Measurements from ENCODE around the gene BBS7.

Gene BBS7

GRCh38 chr4:121873604-121874003 lies 3.3 kb upstream of the BBS7 start:
- Histone ChIP-seq H3K4me3 (ENCODE audit: low read length, poor library complexity, severe bottlenecking) (no peak overlapping the region), H3K4me1 (ENCODE audit: insufficient read depth, low read length, poor library complexity, severe bottlenecking) (no peaks in the 10 kb centered on the region), H3F3A (ENCODE audit: low read depth) (no peaks in the 10 kb centered on the region), H3K79me2 (ENCODE audit: insufficient read depth, low read length) (no peaks in the 10 kb centered on the region), H3K27me3 (ENCODE audit: insufficient read depth, low read length, poor library complexity, severe bottlenecking) (no peaks in the 10 kb centered on the region), H3K9ac (ENCODE audit: low read depth, low read length, poor library complexity, severe bottlenecking) (no peak overlapping the region), H3K36me3 (ENCODE audit: insufficient read depth, low read length) (no peaks in the 10 kb centered on the region), H4K20me1 (ENCODE audit: insufficient read depth, low read length, poor library complexity, severe bottlenecking) (no peaks in the 10 kb centered on the region), H3K9me3 (ENCODE audit: insufficient read depth, low read depth, low read length) (no peaks in the 10 kb centered on the region), H3K4me2 (ENCODE audit: low read depth, low read length, poor library complexity, severe bottlenecking) (no peak overlapping the region), H3K9me2 (replicated peaks; ENCODE audit: low read depth, low read length) (no peaks in the 10 kb centered on the region), H2AFZ (ENCODE audit: low read length) (no peak overlapping the region)
- TF ChIP-seq, protein P1, sequence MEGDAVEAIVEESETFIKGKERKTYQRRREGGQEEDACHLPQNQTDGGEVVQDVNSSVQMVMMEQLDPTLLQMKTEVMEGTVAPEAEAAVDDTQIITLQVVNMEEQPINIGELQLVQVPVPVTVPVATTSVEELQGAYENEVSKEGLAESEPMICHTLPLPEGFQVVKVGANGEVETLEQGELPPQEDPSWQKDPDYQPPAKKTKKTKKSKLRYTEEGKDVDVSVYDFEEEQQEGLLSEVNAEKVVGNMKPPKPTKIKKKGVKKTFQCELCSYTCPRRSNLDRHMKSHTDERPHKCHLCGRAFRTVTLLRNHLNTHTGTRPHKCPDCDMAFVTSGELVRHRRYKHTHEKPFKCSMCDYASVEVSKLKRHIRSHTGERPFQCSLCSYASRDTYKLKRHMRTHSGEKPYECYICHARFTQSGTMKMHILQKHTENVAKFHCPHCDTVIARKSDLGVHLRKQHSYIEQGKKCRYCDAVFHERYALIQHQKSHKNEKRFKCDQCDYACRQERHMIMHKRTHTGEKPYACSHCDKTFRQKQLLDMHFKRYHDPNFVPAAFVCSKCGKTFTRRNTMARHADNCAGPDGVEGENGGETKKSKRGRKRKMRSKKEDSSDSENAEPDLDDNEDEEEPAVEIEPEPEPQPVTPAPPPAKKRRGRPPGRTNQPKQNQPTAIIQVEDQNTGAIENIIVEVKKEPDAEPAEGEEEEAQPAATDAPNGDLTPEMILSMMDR (conservative IDR thresholded peaks at IDR 0.05; ENCODE audit: low read length): no peak
- TF ChIP-seq EZH2phosphoT487 (IDR thresholded peaks at IDR 0.05; ENCODE audit: borderline replicate concordance): no peak

- no peaks in the 10 kb centered on the region for H3K4me1 ChIP-seq (ENCODE audit: insufficient read depth, low read length, poor library complexity, severe bottlenecking)
- TF ChIP-seq, protein P1 (conservative IDR thresholded peaks at IDR 0.05; ENCODE audit: low read length): no peak
- no peak for TF ChIP-seq EZH2phosphoT487 (IDR thresholded peaks at IDR 0.05; ENCODE audit: borderline replicate concordance)
- no peak overlapping the region for H3K4me3 ChIP-seq (ENCODE audit: low read length, poor library complexity, severe bottlenecking)
- H4K20me1 ChIP-seq (ENCODE audit: insufficient read depth, low read length, poor library complexity, severe bottlenecking): no peaks in the 10 kb centered on the region
- no peaks in the 10 kb centered on the region for H3K27me3 ChIP-seq (ENCODE audit: insufficient read depth, low read length, poor library complexity, severe bottlenecking)
- H3K79me2 ChIP-seq (ENCODE audit: insufficient read depth, low read length): no peaks in the 10 kb centered on the region
- H3K9me2 ChIP-seq (replicated peaks; ENCODE audit: low read depth, low read length): no peaks in the 10 kb centered on the region
- no peaks in the 10 kb centered on the region for H3K9me3 ChIP-seq (ENCODE audit: insufficient read depth, low read depth, low read length)
- no peak overlapping the region for H3K9ac ChIP-seq (ENCODE audit: low read depth, low read length, poor library complexity, severe bottlenecking)
- no peaks in the 10 kb centered on the region for H3F3A ChIP-seq (ENCODE audit: low read depth)
- no peak overlapping the region for H3K4me2 ChIP-seq (ENCODE audit: low read depth, low read length, poor library complexity, severe bottlenecking)
- H2AFZ ChIP-seq (ENCODE audit: low read length): no peak overlapping the region
- H3K36me3 ChIP-seq (ENCODE audit: insufficient read depth, low read length): no peaks in the 10 kb centered on the region
Observed at GRCh38 chr4:121863799-121864198, 6.5 kb downstream of the BBS7 start.

DNA sequence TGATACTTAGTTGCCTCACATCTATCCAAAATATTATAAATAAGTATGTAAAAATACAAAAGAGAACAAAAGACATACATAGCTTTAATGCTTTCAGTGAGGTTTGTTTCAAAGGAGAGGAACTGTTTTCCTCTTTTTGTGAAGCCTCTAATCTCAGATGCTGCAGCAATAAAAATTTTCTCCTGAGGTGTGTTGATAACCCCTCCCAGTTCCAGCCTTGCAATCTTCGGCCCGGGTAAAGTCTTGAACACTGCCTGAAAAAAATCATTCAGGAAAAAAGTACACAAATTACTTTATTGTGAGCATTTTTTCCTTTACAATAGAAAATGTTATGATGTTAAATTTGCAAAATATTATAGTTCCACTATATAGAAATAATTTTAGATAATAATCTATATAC lies 8.8 kb downstream of the BBS7 start:
- H3K9ac ChIP-seq (ENCODE audit: low read depth, low read length, poor library complexity, severe bottlenecking): no peak overlapping the region
- no peak overlapping the region for H2AFZ ChIP-seq (ENCODE audit: low read length)
- H3F3A ChIP-seq (ENCODE audit: low read depth): no peaks in the 10 kb centered on the region
- TF ChIP-seq, protein P1 (conservative IDR thresholded peaks at IDR 0.05; ENCODE audit: low read length): no peak
- no peak for TF ChIP-seq EZH2phosphoT487 (IDR thresholded peaks at IDR 0.05; ENCODE audit: borderline replicate concordance)
- no peaks in the 10 kb centered on the region for H3K27me3 ChIP-seq (ENCODE audit: insufficient read depth, low read length, poor library complexity, severe bottlenecking)
- no peaks in the 10 kb centered on the region for H3K36me3 ChIP-seq (ENCODE audit: insufficient read depth, low read length)
- no peak overlapping the region for H3K4me2 ChIP-seq (ENCODE audit: low read depth, low read length, poor library complexity, severe bottlenecking)
- no peaks in the 10 kb centered on the region for H3K4me1 ChIP-seq (ENCODE audit: insufficient read depth, low read length, poor library complexity, severe bottlenecking)
- H3K4me3 ChIP-seq (ENCODE audit: low read length, poor library complexity, severe bottlenecking): no peak overlapping the region
- no peaks in the 10 kb centered on the region for H3K9me2 ChIP-seq (replicated peaks; ENCODE audit: low read depth, low read length)
- H3K79me2 ChIP-seq (ENCODE audit: insufficient read depth, low read length): no peaks in the 10 kb centered on the region
- no peaks in the 10 kb centered on the region for H3K9me3 ChIP-seq (ENCODE audit: insufficient read depth, low read depth, low read length)
- H4K20me1 ChIP-seq (ENCODE audit: insufficient read depth, low read length, poor library complexity, severe bottlenecking): no peaks in the 10 kb centered on the region

Data from Loucy (cell line).